ENCODE results near the gene WWC1. TPM values are rescaled to one million over a fixed set of nuclear protein-coding genes. Genes with fewer than 3 reads are reported as not detected.

WWC1 gene
- total RNA-seq, 2 experiments from 2014 or later = 2.1 to 2.2 TPM

GRCh38 chr5:168268949-168269936 lies 22.2 kb upstream of the WWC1 start:
- H3K36me3 Mint-ChIP-seq (ENCODE audit: low read depth) = no peaks in the 10 kb centered on the region
- CTCF ChIA-PET = interaction anchor here (0.5 to 2.2 kb wide), 15 partner anchors 9 to 394 kb away, joined by 3 to 15 read pairs (median 4); partner anchors contain the start of gene RARS1
- ATAC-seq (peak; percentile 79), DNase-seq (peak; percentile 87)
- H3K27me3 Mint-ChIP-seq = peaks cover 8% of the 10 kb centered on the region
- no peak overlapping the region for H3K27ac Mint-ChIP-seq
- H3K4me3 Mint-ChIP-seq = peak overlapping the region; percentile 28
- intact Hi-C loops (cut with DNase I, micrococcal nuclease) = loop anchor here (1.0 to 10.0 kb wide), 8 partner anchors 154 to 1312 kb away; partner anchors contain the start of gene RARS1 (in 2 of the 2)
- peaks cover 18% of the 10 kb centered on the region for H3K4me1 Mint-ChIP-seq
- POLR2A ChIA-PET = interaction anchor here (0.7 kb wide), 1 partner anchor 996 kb away, joined by 3 read pairs; no protein-coding TSS in a partner anchor
- no peaks in the 10 kb centered on the region for H3K9me3 Mint-ChIP-seq (ENCODE audit: low read depth)

- CTCF ChIA-PET = interaction anchor here (0.8 to 2.2 kb wide), 13 partner anchors 10 to 393 kb away, joined by 3 to 15 read pairs (median 4); partner anchors contain the start of gene RARS1
- Mint-ChIP-seq H3K4me1 (peaks cover 18% of the 10 kb centered on the region), H3K27ac (no peak overlapping the region), H3K4me3 (no peak overlapping the region), H3K36me3 (ENCODE audit: low read depth) (no peaks in the 10 kb centered on the region), H3K9me3 (ENCODE audit: low read depth) (no peaks in the 10 kb centered on the region), H3K27me3 (peaks cover 8% of the 10 kb centered on the region)
- ATAC-seq = no peak
- intact Hi-C loops (cut with DNase I, micrococcal nuclease) = loop anchor here (1.0 to 10.0 kb wide), 9 partner anchors 145 to 1311 kb away; partner anchors contain the start of gene RARS1 (in 2 of the 2)
- no peak for DNase-seq
- POLR2A ChIA-PET = interaction anchor here (0.7 kb wide), 1 partner anchor 995 kb away, joined by 3 read pairs; no protein-coding TSS in a partner anchor
These were observed 21.5 kb upstream of the WWC1 start for GRCh38 chr5:168269937-168270330.

- intact Hi-C loops (cut with DNase I, micrococcal nuclease) = loop anchor here in 1 of 2 experiments (10.0 kb wide), 1 partner anchor 144 kb away; no protein-coding TSS in a partner anchor
- H3K9me3 Mint-ChIP-seq (ENCODE audit: low read depth) = no peaks in the 10 kb centered on the region
- DNase-seq (no peak), ATAC-seq (no peak)
- ChIA-PET POLR2A (no interaction called here), CTCF (interaction anchor here (0.7 to 2.2 kb wide), 10 partner anchors 10 to 987 kb away, joined by 3 to 15 read pairs (median 4); no protein-coding TSS in a partner anchor)
- no peak overlapping the region for H3K4me3 Mint-ChIP-seq
- H3K4me1 Mint-ChIP-seq = peaks cover 18% of the 10 kb centered on the region
- H3K36me3 Mint-ChIP-seq (ENCODE audit: low read depth) = no peaks in the 10 kb centered on the region
- H3K27me3 Mint-ChIP-seq = peaks cover 9% of the 10 kb centered on the region
- H3K27ac Mint-ChIP-seq = no peak overlapping the region
These were observed 21.0 kb upstream of the WWC1 start for GRCh38 chr5:168270476-168270875.

- Mint-ChIP-seq H3K9me3 (ENCODE audit: low read depth) (no peaks in the 10 kb centered on the region), H3K36me3 (ENCODE audit: low read depth) (no peaks in the 10 kb centered on the region), H3K27me3 (peaks cover 16% of the 10 kb centered on the region), H3K4me3 (no peak overlapping the region), H3K4me1 (peaks cover 17% of the 10 kb centered on the region), H3K27ac (no peak overlapping the region)
- CTCF ChIA-PET = interaction anchor here (0.9 to 1.0 kb wide), 2 partner anchors 17 to 136 kb away, joined by 3 read pairs; no protein-coding TSS in a partner anchor
- intact Hi-C loops (cut with DNase I, micrococcal nuclease) = loop anchor here in 1 of 2 experiments (10.0 kb wide), 1 partner anchor 141 kb away; no protein-coding TSS in a partner anchor
- DNase-seq (peak; percentile 54), ATAC-seq (peak; percentile 78)
- POLR2A ChIA-PET = no interaction called here
These were observed 18.1 kb upstream of the WWC1 start for GRCh38 chr5:168273056-168273980.

- no peak overlapping the region for H3K27ac Mint-ChIP-seq
- CTCF ChIA-PET = interaction anchor here (1.0 kb wide), 1 partner anchor 18 kb away, joined by 3 read pairs; no protein-coding TSS in a partner anchor
- POLR2A ChIA-PET = no interaction called here
- H3K4me3 Mint-ChIP-seq = no peak overlapping the region
- intact Hi-C loops (cut with DNase I, micrococcal nuclease) = loop anchor here in 1 of 2 experiments (10.0 kb wide), 1 partner anchor 140 kb away; no protein-coding TSS in a partner anchor
- H3K36me3 Mint-ChIP-seq (ENCODE audit: low read depth) = no peaks in the 10 kb centered on the region
- H3K9me3 Mint-ChIP-seq (ENCODE audit: low read depth) = no peaks in the 10 kb centered on the region
- ATAC-seq = no peak
- DNase-seq = no peak
- H3K4me1 Mint-ChIP-seq = peaks cover 8% of the 10 kb centered on the region
- peaks cover 11% of the 10 kb centered on the region for H3K27me3 Mint-ChIP-seq
These were observed 17.0 kb upstream of the WWC1 start for GRCh38 chr5:168274406-168274805.

- CTCF ChIA-PET = interaction anchor here (0.6 kb wide), 1 partner anchor 117 kb away, joined by 4 read pairs; no protein-coding TSS in a partner anchor
- POLR2A ChIA-PET = no interaction called here
- Mint-ChIP-seq H3K4me3 (no peak overlapping the region), H3K9me3 (ENCODE audit: low read depth) (no peaks in the 10 kb centered on the region), H3K4me1 (peaks cover 8% of the 10 kb centered on the region), H3K27me3 (peaks cover 11% of the 10 kb centered on the region), H3K36me3 (ENCODE audit: low read depth) (no peaks in the 10 kb centered on the region), H3K27ac (no peak overlapping the region)
- no peak for ATAC-seq
- no peak for DNase-seq
- intact Hi-C loops (cut with DNase I, micrococcal nuclease) = loop anchor here in 1 of 2 experiments (5.0 to 10.0 kb wide), 2 partner anchors 139 to 471 kb away; no protein-coding TSS in a partner anchor
These were observed 15.5 kb upstream of the WWC1 start for GRCh38 chr5:168275940-168276339.

GRCh38 chr5:168282120-168282519 lies 9.3 kb upstream of the WWC1 start:
- no peak overlapping the region for H3K27ac Mint-ChIP-seq
- ChIA-PET POLR2A (interaction anchor here (1.0 kb wide), 1 partner anchor 205 kb away, joined by 3 read pairs; no protein-coding TSS in a partner anchor), CTCF (interaction anchor here (1.0 to 3.2 kb wide), 2 partner anchors 12 to 205 kb away, joined by 3 to 15 read pairs; no protein-coding TSS in a partner anchor)
- ATAC-seq (no peak), DNase-seq (no peak)
- H3K9me3 Mint-ChIP-seq (ENCODE audit: low read depth) = peaks cover 11% of the 10 kb centered on the region
- intact Hi-C loops (cut with DNase I, micrococcal nuclease) = no loop called here
- H3K4me1 Mint-ChIP-seq = peaks cover 8% of the 10 kb centered on the region
- H3K27me3 Mint-ChIP-seq = peaks cover 16% of the 10 kb centered on the region
- no peaks in the 10 kb centered on the region for H3K36me3 Mint-ChIP-seq (ENCODE audit: low read depth)
- H3K4me3 Mint-ChIP-seq = no peak overlapping the region

GRCh38 chr5:168284809-168285208 lies 6.6 kb upstream of the WWC1 start:
- DNase-seq (no peak), ATAC-seq (no peak)
- CTCF ChIA-PET = no interaction called here
- POLR2A ChIA-PET = no interaction called here
- no peaks in the 10 kb centered on the region for H3K36me3 Mint-ChIP-seq (ENCODE audit: low read depth)
- intact Hi-C loops (cut with DNase I, micrococcal nuclease) = loop anchor here in 1 of 2 experiments (5.0 kb wide), 1 partner anchor 127 kb away; no protein-coding TSS in a partner anchor
- H3K4me3 Mint-ChIP-seq = no peak overlapping the region
- H3K4me1 Mint-ChIP-seq = peaks cover 15% of the 10 kb centered on the region
- H3K27me3 Mint-ChIP-seq = peaks cover 21% of the 10 kb centered on the region
- no peak overlapping the region for H3K27ac Mint-ChIP-seq
- H3K9me3 Mint-ChIP-seq (ENCODE audit: low read depth) = peaks cover 11% of the 10 kb centered on the region

- intact Hi-C loops (cut with DNase I, micrococcal nuclease) = loop anchor here in 1 of 2 experiments (5.0 kb wide), 1 partner anchor 127 kb away; no protein-coding TSS in a partner anchor
- DNase-seq (no peak), ATAC-seq (no peak)
- peaks cover 23% of the 10 kb centered on the region for H3K27me3 Mint-ChIP-seq
- H3K4me1 Mint-ChIP-seq = peaks cover 20% of the 10 kb centered on the region
- H3K9me3 Mint-ChIP-seq (ENCODE audit: low read depth) = peaks cover 11% of the 10 kb centered on the region
- no peak overlapping the region for H3K4me3 Mint-ChIP-seq
- no peak overlapping the region for H3K27ac Mint-ChIP-seq
- CTCF ChIA-PET = interaction anchor here (0.6 kb wide), 1 partner anchor 15 kb away, joined by 3 read pairs; no protein-coding TSS in a partner anchor
- no peaks in the 10 kb centered on the region for H3K36me3 Mint-ChIP-seq (ENCODE audit: low read depth)
- POLR2A ChIA-PET = no interaction called here
These were observed 5.7 kb upstream of the WWC1 start for GRCh38 chr5:168285696-168286095.

GRCh38 chr5:168286386-168286785 lies 5.1 kb upstream of the WWC1 start:
- peaks cover 11% of the 10 kb centered on the region for H3K9me3 Mint-ChIP-seq (ENCODE audit: low read depth)
- DNase-seq (peak; percentile 43), ATAC-seq (peak; percentile 68)
- ChIA-PET POLR2A (no interaction called here), CTCF (interaction anchor here (0.6 kb wide), 1 partner anchor 16 kb away, joined by 3 read pairs; no protein-coding TSS in a partner anchor)
- no peaks in the 10 kb centered on the region for H3K36me3 Mint-ChIP-seq (ENCODE audit: low read depth)
- intact Hi-C loops (cut with DNase I, micrococcal nuclease) = loop anchor here in 1 of 2 experiments (5.0 kb wide), 1 partner anchor 126 kb away; no protein-coding TSS in a partner anchor
- H3K4me1 Mint-ChIP-seq = peaks cover 25% of the 10 kb centered on the region
- no peak overlapping the region for H3K4me3 Mint-ChIP-seq
- no peak overlapping the region for H3K27ac Mint-ChIP-seq
- peaks cover 29% of the 10 kb centered on the region for H3K27me3 Mint-ChIP-seq

All from activated CD4-positive, alpha-beta T cell treated with anti-CD3 and anti-CD28 coated beads for 36 hours (primary cell).